K562 (cell line): ENCODE measurements around the gene COPA. TPM values are rescaled to one million over a fixed set of nuclear protein-coding genes. Genes with fewer than 3 reads are reported as not detected.

ENCODE experiments used
- ATF3 ChIP-seq, 2 experiments: fragments of 450-650 bp in 1 of 2; sonication (generic) in 1 of 2; formaldehyde crosslinking in 1 of 2; IDR thresholded peaks in 1 of 2; conservative IDR thresholded peaks in 1 of 2; 2 replicates each; pipeline versions ENCODE4 v1.6.1 to v1.8.1; 2016 to 2023; ENCODE audit warnings: mild to moderate bottlenecking in 2 of 2, moderate library complexity in 2 of 2, inconsistent platforms in 1 of 2, missing genetic modification reagents in 1 of 2
- CREB3L1 ChIP-seq: fragments of 450-650 bp; IDR thresholded peaks from 2 replicates; pipeline ENCODE4 v1.6.1; 2014; ENCODE audit warnings: low read depth, mild to moderate bottlenecking, moderate library complexity, borderline replicate concordance
- CREB5 ChIP-seq: fragments of 250-450 bp; sonication (Bioruptor Pico); IDR thresholded peaks from 2 replicates; pipeline ENCODE4 v1.5.0; 2020; ENCODE audit warnings: mild to moderate bottlenecking
- CREM ChIP-seq: IDR thresholded peaks from 2 replicates; pipeline ENCODE4 v1.6.1; 2014; ENCODE audit warnings: antibody characterized with exemption, low read depth
- E2F5 ChIP-seq: sonication (generic); formaldehyde crosslinking; IDR thresholded peaks from 2 replicates; pipeline ENCODE4 v1.8.0; 2022; ENCODE audit warnings: mild to moderate bottlenecking, missing genetic modification reagents
- MYC ChIP-seq, 2 experiments: fragments of 250-450 bp in 1 of 2; sonication (Bioruptor Pico) in 1 of 2; IDR thresholded peaks; 2 replicates each; pipeline versions ENCODE4 v1.5.1 to v1.6.1; 2012 to 2021; ENCODE audit warnings: low read depth in 2 of 2, borderline replicate concordance in 1 of 2, improper control_type of control experiment in 1 of 2, low read length in 1 of 2, mild to moderate bottlenecking in 1 of 2, moderate library complexity in 1 of 2
- PBX2 ChIP-seq, 2 experiments: IDR thresholded peaks in 1 of 2; conservative IDR thresholded peaks in 1 of 2; 2 replicates each; pipeline ENCODE4 v1.6.1; 2016; ENCODE audit warnings: low read depth in 2 of 2, mild to moderate bottlenecking in 1 of 2, missing compliant biosample characterization in 1 of 2, missing genetic modification characterization in 1 of 2, moderate library complexity in 1 of 2
- POLR2A ChIP-seq: fragments of 450-650 bp; conservative IDR thresholded peaks from 2 replicates; pipeline ENCODE4 v1.6.1; 2016
- SMAD2 ChIP-seq: fragments of 150-350 bp; IDR thresholded peaks from 2 replicates; pipeline ENCODE4 v1.6.1; 2014; ENCODE audit warnings: low read depth, mild to moderate bottlenecking, low read length
- ZBTB26 ChIP-seq: fragments of 450-650 bp; formaldehyde crosslinking; IDR thresholded peaks from 2 replicates; pipeline ENCODE4 v1.4.0; 2022; ENCODE audit warnings: missing genetic modification characterization
- ZBTB33 ChIP-seq: sonication (generic); formaldehyde crosslinking; IDR thresholded peaks from 2 replicates; pipeline ENCODE4 v1.8.1; 2023; ENCODE audit warnings: mild to moderate bottlenecking, missing genetic modification reagents
- ZEB2 ChIP-seq: fragments of 450-650 bp; IDR thresholded peaks from 2 replicates; pipeline ENCODE4 v1.6.1; 2016
- ZKSCAN8 ChIP-seq: fragments of 200-800 bp; sonication (Bioruptor generic); IDR thresholded peaks from 2 replicates; pipeline ENCODE4 v1.6.1; 2016; ENCODE audit warnings: missing genetic modification characterization, missing compliant biosample characterization
- ZNF589 ChIP-seq: fragments of 200-800 bp; sonication (Bioruptor generic); IDR thresholded peaks from 2 replicates; pipeline ENCODE4 v1.6.1; 2016; ENCODE audit warnings: low read depth, missing genetic modification characterization, missing compliant biosample characterization
- polyA plus RNA-seq, 8 experiments: library from polyadenylated mRNA; depleted of rRNA in 4 of 8; stranded (reverse) in 5 of 8; unstranded in 3 of 8; fragments of >200 nt; fragmentation: Nextera tagmentation in 2 of 8; fragmentation: Illumina TruSeq in 1 of 8; extraction: Ambion mirVana in 2 of 8; extraction: Trizol in 1 of 8; gene quantifications; 2 replicates each; pipeline versions ENCODE4 v1.2.1 to v1.2.3, GENCODE V29; 2011 to 2014; ENCODE audit warnings: inconsistent platforms in 1 of 8, missing spikeins in 1 of 8
- total RNA-seq, 7 experiments: library from RNA; depleted of rRNA in 6 of 7; stranded (reverse); fragments of >200 nt in 6 of 7; fragmentation: Illumina TruSeq in 2 of 7; extraction: Trizol in 2 of 7; gene quantifications; 2 replicates each; pipeline versions ENCODE4 v1.2.1 to v1.2.3, GENCODE V29; 2011 to 2021; ENCODE audit warnings: low replicate concordance in 1 of 7

Gene COPA
- total and polyA plus RNA-seq, 9 of the 15 experiments (the other 6 are each of a cell fraction or from before 2014, with no cell fraction given): 49.8 to 222 (median 110) TPM

GRCh38 chr1:160359559-160360226 is 16.6 kb upstream of the COPA start (continued):
- TF ChIP-seq ATF3 (IDR thresholded peaks at IDR 0.05) (peak; percentile 74), ATF3 (CRISPR knock-in tag; conservative IDR thresholded peaks at IDR 0.05) (no peak), MYC (IDR thresholded peaks at IDR 0.05; ENCODE audit: low read depth, low read length) (no peak), MYC (CRISPR knock-in tag; IDR thresholded peaks at IDR 0.05; ENCODE audit: borderline replicate concordance, low read depth) (no peak), ZBTB33 (CRISPR knock-in tag) (no peak), ZEB2 (no peak), PBX2 (CRISPR knock-in tag; IDR thresholded peaks at IDR 0.05; ENCODE audit: low read depth) (no peak), PBX2 (tag; conservative IDR thresholded peaks at IDR 0.05; ENCODE audit: low read depth) (peak; percentile 72), CREB5 (CRISPR knock-in tag) (no peak), CREM (no peak), E2F5 (CRISPR knock-in tag) (no peak), CREB3L1 (no peak), ZBTB26 (CRISPR knock-in tag) (no peak), POLR2A (peak; percentile 41), ZNF589 (0 out of 2 replicates have a peak, but pooled peaks have one; percentile 29), SMAD2 (no peak), ZKSCAN8 (no peak)
